Mesothelial cell of epicardium (in vitro differentiated cells): ENCODE results near the gene EML4. TPM values are rescaled to one million over a fixed set of nuclear protein-coding genes. Genes with fewer than 3 reads are reported as not detected.

Experiments used
- DNase-seq, 2 experiments: peaks; one replicate each; pipeline ENCODE4 v3.0.0; 2021; ENCODE audit warnings: low spot score in 2 of 2; ENCODE audit not compliant: unreplicated experiment in 2 of 2
- H3K27ac Mint-ChIP-seq: 2 replicates; pipeline ENCODE4 v1.8.0; 2021; ENCODE audit warnings: mixed read lengths
- H3K27me3 Mint-ChIP-seq: 2 replicates; pipeline ENCODE4 v1.8.0; 2021; ENCODE audit warnings: low read depth, mixed read lengths
- H3K36me3 Mint-ChIP-seq: 2 replicates; pipeline ENCODE4 v1.8.0; 2021; ENCODE audit warnings: mixed read lengths
- H3K4me1 Mint-ChIP-seq: 2 replicates; pipeline ENCODE4 v1.8.0; 2021; ENCODE audit warnings: mixed read lengths
- H3K4me3 Mint-ChIP-seq: 2 replicates; pipeline ENCODE4 v1.8.0; 2021; ENCODE audit warnings: mild to moderate bottlenecking, moderate library complexity, mixed read lengths
- H3K9me3 Mint-ChIP-seq: 2 replicates; pipeline ENCODE4 v1.8.0; 2021; ENCODE audit warnings: mixed read lengths
- total RNA-seq: library from RNA; stranded (reverse); gene quantifications from 3 replicates; pipeline ENCODE4 v1.2.1, GENCODE V29; 2021
- TF ChIP-seq, protein P1 (sequence below): fragments of 200-600 bp; sonication (generic); IDR thresholded peaks from one replicate; pipeline ENCODE4 v1.5.0; 2021; ENCODE audit warnings: antibody characterized with exemption; ENCODE audit not compliant: unreplicated experiment

EML4 gene
- total RNA-seq, 1 donor from 2014 or later = 95.6 TPM

DNA sequence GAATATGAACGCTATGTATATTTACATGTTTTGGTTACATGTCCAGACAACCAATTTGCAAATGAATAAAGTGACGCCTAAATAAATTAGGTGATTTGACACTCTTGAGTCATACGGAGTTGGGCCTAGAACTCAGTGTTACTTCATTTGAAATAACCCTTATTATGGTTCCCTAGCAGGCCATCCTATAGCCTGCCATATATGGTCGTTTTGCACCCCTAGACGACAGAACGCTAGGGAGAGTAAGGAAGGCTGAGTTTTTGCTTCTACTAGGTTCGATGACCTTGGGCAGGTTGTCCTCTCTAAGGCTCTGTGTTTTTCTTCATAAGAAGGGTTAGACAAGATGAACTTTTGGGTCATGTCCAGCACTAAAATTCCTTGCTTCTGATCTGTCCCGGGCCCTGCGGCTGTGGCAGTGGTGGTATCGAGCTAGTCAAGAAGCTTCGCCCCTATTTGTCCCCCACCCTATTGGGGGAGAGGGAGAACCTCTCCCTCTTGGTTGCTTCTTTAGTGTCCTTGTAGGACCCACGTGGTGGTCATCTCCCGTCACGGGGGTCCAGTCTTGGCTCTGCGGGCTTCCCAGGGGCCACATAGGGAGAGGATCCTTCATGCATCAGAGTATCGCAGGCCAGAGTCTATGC, 574 bp upstream of the EML4 start:
- Mint-ChIP-seq H3K4me3 (no peak overlapping the region), H3K27ac (peak overlapping the region; percentile 84), H3K9me3 (no peaks in the 10 kb centered on the region), H3K4me1 (peaks cover 34% of the 10 kb centered on the region), H3K36me3 (no peaks in the 10 kb centered on the region), H3K27me3 (no peaks in the 10 kb centered on the region)
- TF ChIP-seq, protein P1, sequence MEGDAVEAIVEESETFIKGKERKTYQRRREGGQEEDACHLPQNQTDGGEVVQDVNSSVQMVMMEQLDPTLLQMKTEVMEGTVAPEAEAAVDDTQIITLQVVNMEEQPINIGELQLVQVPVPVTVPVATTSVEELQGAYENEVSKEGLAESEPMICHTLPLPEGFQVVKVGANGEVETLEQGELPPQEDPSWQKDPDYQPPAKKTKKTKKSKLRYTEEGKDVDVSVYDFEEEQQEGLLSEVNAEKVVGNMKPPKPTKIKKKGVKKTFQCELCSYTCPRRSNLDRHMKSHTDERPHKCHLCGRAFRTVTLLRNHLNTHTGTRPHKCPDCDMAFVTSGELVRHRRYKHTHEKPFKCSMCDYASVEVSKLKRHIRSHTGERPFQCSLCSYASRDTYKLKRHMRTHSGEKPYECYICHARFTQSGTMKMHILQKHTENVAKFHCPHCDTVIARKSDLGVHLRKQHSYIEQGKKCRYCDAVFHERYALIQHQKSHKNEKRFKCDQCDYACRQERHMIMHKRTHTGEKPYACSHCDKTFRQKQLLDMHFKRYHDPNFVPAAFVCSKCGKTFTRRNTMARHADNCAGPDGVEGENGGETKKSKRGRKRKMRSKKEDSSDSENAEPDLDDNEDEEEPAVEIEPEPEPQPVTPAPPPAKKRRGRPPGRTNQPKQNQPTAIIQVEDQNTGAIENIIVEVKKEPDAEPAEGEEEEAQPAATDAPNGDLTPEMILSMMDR = no peak
- no peak for DNase-seq

DNA sequence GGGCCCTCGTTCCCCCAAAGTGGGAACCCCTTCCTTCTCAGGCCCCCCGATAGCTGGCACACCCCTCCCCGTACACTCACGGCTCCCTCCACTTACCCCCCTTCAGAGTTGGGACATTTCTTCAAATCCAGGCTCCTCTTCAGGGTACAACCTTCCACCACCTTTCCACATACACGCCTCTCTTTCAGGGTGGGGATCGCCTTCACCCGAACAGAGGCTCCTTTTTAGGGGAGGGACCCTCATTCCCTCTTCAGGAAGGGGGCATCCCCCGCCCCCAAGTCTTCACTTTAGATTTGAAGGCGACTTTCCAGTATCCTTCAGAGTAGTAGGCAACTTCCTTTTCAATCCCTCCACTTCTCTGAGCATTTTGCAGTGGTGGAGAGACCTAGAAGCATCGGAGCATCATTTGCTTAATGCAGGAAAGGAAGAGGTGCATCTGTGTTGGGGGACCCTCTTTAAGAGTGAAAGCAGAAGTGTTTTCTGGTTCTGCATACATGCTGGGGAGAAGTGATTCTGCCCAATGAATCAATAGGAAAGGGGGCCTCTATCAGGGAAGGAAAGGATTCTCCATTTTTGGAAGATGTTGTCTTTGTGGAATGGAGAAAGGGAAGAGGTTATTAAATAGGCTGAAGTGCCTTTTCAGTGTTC, 845 bp downstream of the EML4 start:
- Mint-ChIP-seq H3K4me1 (peaks cover 27% of the 10 kb centered on the region), H3K27me3 (no peaks in the 10 kb centered on the region), H3K4me3 (no peak overlapping the region), H3K9me3 (no peaks in the 10 kb centered on the region), H3K36me3 (no peaks in the 10 kb centered on the region), H3K27ac (no peak overlapping the region)
- TF ChIP-seq, protein P1 = no peak
- no peak for DNase-seq

DNA sequence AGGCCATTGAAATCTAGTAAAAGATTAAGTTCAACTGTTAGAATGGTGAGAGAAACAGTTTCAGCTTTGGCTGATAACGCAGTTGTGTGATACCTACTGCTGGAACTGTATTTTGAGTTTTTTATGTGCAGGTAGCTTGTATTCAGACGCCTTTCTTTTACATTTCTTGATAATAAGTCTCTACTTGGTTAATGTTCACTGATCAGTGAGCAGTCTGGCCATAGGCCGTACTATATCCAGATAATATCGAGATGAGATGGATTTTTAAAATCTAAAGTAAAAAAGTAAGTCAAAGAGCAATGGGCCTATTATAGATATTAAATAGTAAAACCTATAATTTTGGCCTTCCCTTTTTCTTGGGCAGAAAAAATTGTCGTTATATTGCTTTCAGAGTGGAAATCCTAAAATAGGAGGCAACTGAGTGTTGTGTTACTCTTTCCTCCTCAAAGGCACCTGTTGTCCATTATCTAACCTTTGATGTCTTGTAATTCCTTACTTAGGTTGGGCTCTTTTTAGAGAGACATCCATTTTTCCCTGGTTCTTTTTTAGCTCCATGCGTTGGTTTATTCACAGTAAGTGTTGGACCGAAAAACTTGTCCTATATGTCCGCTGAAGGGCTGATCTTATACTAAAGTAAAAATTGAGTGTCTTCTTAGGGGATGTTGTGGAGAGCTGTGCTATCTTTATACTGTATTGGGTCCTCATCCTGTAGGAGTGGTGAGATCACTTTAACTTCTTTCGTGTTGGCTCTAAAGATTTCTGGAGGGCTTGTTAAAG, 1.7 kb downstream of the EML4 start:
- Mint-ChIP-seq H3K27me3 (no peaks in the 10 kb centered on the region), H3K4me3 (no peak overlapping the region), H3K4me1 (peaks cover 20% of the 10 kb centered on the region), H3K36me3 (peaks cover under 1% of the 10 kb centered on the region), H3K9me3 (no peaks in the 10 kb centered on the region), H3K27ac (no peak overlapping the region)
- no peak for DNase-seq
- TF ChIP-seq, protein P1 = no peak

DNA sequence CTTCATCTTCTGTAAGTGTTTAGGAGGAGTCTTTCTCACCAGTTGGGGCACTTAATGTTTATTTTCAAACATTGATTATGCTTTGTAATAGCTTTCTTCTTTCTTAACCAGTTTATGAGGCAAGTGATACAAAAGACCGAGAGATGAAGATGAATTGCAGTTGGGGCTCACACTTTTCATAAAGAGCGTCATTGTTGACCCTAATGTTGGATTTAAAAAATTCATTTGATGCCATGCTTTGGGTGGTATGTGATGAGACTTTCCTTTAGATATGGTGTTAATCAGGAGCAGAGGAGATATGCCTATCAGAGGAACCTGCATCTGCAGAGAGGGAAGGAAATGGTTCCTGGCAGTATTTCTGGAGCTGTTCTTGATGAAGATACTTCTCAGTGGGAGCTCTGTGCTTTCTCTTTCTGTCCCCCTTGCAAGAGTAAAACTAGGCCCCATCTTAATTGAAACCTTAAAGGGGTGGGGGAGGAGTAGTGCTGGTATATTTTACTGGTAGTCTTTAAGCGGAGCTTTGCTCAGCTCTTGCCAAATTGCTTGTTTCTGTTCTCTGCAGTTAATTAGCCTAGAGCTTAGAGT, 2.3 kb downstream of the EML4 start:
- H3K27ac Mint-ChIP-seq = no peak overlapping the region
- H3K4me1 Mint-ChIP-seq = peaks cover 25% of the 10 kb centered on the region
- H3K9me3 Mint-ChIP-seq = no peaks in the 10 kb centered on the region
- TF ChIP-seq, protein P1 = no peak
- H3K36me3 Mint-ChIP-seq = peaks cover 3% of the 10 kb centered on the region
- no peaks in the 10 kb centered on the region for H3K27me3 Mint-ChIP-seq
- no peak for DNase-seq
- H3K4me3 Mint-ChIP-seq = no peak overlapping the region

DNA sequence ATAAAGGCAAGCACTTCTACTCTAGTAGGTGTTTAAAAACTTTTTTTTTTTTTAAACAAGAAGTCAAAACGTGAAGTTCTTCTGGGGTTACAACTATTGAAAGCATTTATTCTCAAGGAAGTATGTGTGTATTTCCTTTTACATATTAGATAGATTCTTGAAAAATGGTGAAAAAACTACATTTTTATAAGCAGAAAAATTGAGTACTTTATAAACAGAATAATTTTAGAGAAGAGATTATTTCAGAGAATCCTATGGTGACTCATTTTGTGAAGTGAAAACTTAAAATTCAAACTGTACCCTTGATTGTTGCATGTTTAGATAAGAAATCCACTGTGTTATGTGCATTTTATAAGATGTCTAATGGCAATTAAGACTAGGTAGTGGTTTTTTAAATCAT, 2.9 kb downstream of the EML4 start:
- Mint-ChIP-seq H3K4me1 (peaks cover 25% of the 10 kb centered on the region), H3K36me3 (peaks cover 3% of the 10 kb centered on the region), H3K9me3 (no peaks in the 10 kb centered on the region), H3K27me3 (no peaks in the 10 kb centered on the region), H3K27ac (peak overlapping the region; percentile 39), H3K4me3 (no peak overlapping the region)
- TF ChIP-seq, protein P1 = no peak
- DNase-seq = no peak
